Activated T-cell treated with anti-CD3 and anti-CD28 coated beads for 1 hour (primary cell): Measurements from ENCODE around the gene CLTA.
A peak's percentile ranks its signal among the peaks of the same experiment; 100 is the strongest.
"Not testable (repeated sequence)": the region's sequence is repeated elsewhere in the genome, so short reads cannot be mapped to it uniquely, and the experiment has no call there.

ENCODE experiments used
- DNase-seq: peaks from one replicate; pipeline ENCODE4 v3.0.0-alpha.2; 2020; ENCODE audit warnings: low read depth

The CLTA gene

GRCh38 chr9:36158122-36158521 lies 32.6 kb upstream of the CLTA start:
- no peak for DNase-seq

DNA sequence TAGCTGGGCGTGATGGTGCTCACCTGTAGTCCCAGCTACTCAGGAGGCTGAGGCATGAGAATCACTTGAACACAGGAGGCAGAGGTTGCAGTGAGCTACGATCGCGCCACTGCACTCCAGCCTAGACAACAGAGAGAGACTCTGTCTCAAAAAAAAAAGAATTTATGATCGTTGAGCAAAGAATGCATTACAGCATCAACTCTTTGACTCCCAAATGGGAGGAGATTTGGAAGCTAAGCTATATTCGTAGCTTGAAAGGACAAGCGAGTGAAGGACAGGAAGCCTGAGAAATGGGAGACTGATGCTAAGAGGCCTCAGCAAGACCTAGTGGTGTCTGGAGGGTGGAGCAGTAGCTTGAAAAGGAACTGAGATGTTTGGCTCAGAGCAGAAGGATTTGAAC lies 31.8 kb upstream of the CLTA start:
- no peak for DNase-seq

- DNase-seq, result not testable (repeated sequence)
Observed at GRCh38 chr9:36159509-36159908, 31.2 kb upstream of the CLTA start.

- not testable (repeated sequence) for DNase-seq
Observed at GRCh38 chr9:36160126-36160525, 30.6 kb upstream of the CLTA start.

DNA sequence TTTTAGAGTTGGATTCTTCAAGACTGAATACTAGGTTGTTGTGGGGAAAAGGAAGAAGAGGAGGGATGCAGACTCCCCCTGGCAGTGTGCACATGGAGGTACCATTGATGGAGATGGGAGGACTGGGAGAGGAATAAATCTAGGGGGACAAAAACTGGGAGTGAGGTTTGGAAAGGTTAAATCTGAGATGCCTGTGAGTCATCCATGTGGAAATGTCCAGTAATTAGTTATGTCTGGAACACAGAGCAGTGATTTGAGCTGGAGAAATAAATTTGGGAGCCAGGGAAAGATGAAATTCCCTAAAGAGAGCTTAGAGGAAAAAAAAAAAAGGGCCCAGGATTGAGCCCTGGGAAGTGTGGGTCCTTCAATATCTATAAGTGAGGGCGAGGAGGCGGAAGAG lies 29.5 kb upstream of the CLTA start:
- no peak for DNase-seq

- DNase-seq, result no peak
Observed at GRCh38 chr9:36162211-36162738, 28.4 kb upstream of the CLTA start.

GRCh38 chr9:36163049-36163785 lies 27.5 kb upstream of the CLTA start:
- DNase-seq, result no peak

GRCh38 chr9:36163786-36164170 lies 26.9 kb upstream of the CLTA start:
- DNase-seq, result no peak

- no peak for DNase-seq
Observed at GRCh38 chr9:36164372-36164771, 26.3 kb upstream of the CLTA start.

DNA sequence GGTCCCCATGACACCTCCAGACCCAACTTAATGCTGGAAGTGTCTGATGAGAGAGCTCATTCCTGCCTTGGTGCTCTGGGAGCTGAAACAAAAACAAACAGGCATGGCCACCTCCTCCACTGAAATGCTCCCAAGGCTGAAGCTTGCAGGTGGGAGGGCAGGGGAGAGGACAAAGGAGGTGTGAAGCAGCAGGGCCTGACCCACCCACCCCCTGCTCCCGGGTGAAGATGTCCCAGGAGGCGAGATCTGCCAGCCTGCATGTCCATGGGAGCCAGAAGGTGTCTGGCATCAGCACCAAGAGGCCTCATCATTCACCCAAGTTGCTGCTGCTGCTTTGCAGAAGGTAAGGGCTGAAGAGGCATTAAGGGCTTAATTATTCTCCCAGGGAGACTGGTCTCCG lies 25.7 kb upstream of the CLTA start:
- DNase-seq, result no peak

GRCh38 chr9:36165826-36166167 lies 24.9 kb upstream of the CLTA start:
- no peak for DNase-seq

- peak; percentile 72 for DNase-seq
Observed at GRCh38 chr9:36166168-36166927, 24.4 kb upstream of the CLTA start.

- DNase-seq, result no peak
Observed at GRCh38 chr9:36169166-36169565, 21.6 kb upstream of the CLTA start, which contains the start of gene CCIN. Gene CCIN (plus strand): TSS chr9:36169388. CDS start chr9:36169503, 115 bp downstream.

DNA sequence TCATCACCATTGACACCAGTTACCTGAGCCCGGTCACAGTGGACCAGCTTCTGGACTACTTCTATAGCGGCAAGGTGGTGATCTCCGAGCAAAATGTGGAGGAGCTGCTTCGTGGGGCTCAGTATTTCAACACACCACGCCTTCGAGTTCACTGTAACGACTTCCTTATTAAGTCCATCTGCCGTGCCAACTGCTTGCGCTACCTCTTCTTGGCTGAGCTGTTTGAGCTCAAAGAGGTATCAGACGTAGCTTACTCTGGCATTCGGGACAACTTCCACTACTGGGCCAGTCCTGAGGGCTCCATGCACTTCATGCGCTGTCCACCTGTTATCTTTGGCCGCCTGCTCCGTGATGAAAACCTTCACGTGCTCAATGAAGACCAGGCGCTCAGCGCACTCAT lies 21.0 kb upstream of the CLTA start:
- DNase-seq, result no peak

- DNase-seq, result no peak
Observed at GRCh38 chr9:36170531-36170930, 20.2 kb upstream of the CLTA start.

GRCh38 chr9:36173861-36174260 lies 16.9 kb upstream of the CLTA start:
- DNase-seq, result no peak

DNA sequence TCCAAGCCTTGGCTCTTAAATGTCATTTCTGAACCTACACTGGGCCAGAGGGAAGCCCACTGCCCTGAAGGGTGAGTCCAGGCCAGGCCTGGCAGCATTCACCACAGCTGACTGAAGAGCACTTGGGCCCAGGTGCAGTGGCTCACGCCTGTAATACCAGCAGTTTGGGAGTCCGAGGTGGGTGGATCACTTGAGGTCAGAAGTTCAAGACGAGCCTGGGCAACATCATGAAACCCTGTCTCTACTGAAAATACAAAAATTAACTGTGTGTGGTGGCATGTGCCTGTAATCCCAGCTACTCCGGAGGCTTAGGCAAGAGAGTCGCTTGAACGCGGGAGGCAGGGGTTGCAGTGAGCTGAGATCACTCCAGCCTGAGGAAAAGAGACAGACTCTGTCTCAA lies 16.4 kb upstream of the CLTA start:
- DNase-seq, result no peak

DNA sequence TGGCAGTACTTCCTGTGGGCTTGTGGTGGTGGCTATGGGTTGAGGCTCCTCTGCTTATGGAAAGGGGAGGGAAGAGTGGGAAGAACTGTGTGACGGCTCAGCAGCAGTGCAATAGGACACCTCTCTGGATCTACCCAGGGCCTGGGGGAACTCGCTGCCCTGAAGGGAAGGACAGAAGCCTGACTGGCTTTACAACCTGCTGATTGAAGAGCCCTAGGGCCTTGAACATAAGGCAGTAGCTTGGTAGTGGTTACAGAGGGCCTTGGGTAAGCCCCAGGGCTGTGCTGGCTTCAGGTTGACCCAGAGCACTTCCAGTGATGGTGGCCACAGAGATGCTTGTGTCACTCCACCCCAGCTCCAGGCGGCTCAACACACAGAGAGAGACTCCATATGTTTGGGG lies 16.0 kb upstream of the CLTA start:
- no peak for DNase-seq

- not testable (repeated sequence) for DNase-seq
Observed at GRCh38 chr9:36175209-36175608, 15.5 kb upstream of the CLTA start.

DNA sequence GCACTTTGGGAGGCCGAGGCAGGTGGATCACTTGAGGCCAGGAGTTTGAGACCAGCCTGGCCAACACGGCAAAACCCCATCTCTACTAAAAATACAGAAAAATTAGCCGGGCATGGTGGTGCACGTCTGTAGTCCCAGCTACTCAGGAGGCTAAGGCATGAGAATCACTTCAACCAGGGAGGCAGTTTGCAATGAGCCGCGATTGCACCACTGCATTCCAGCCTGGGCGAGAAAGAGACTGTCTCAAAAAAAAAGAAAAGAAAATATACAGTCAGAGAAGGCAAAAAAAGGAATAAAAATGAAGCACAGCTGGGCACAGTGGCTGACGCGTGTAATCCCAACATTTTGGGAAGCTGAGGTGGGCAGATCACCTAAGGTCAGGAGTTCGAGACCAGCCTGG lies 14.2 kb upstream of the CLTA start:
- not testable (repeated sequence) for DNase-seq

GRCh38 chr9:36177571-36177970 lies 13.2 kb upstream of the CLTA start:
- no peak for DNase-seq

- DNase-seq, result not testable (repeated sequence)
Observed at GRCh38 chr9:36180243-36180642, 10.5 kb upstream of the CLTA start.

DNA sequence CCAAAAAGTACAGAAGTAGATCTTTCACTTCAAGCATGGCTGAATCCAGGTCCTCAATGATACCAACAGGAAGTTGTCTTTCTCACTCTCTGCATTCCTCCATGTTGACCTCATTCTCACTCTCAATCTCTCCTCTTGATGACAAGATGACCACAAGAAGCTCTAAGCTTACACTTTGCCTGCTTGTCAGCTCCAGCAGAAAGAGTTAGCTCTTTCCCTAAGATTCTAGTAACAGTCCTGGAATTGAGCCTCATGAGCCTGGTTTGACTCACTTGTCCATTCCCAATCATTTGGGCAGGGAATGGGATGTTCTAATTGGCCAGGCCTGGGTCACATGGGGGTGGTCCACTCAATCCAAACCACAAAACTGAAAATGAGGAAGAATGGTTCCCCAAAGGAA lies 3.3 kb upstream of the CLTA start:
- DNase-seq, result no peak
